Thyroid gland (tissue), 4 donors: ENCODE results near the gene SKP1. TPM values are rescaled to one million over a fixed set of nuclear protein-coding genes. Genes with fewer than 3 reads are reported as not detected.

Experiments used
- DNase-seq, 2 donors: peaks; one replicate each; pipeline ENCODE4 v3.0.0-alpha.2; 2019
- H3K27ac ChIP-seq, 3 donors: fragments of 200-600 bp; sonication (generic); 1 replicate in 2 of 3; 2 replicates in 1 of 3; pipeline ENCODE4 v1.5.1; 2016 to 2019; ENCODE audit warnings: mild to moderate bottlenecking in 1 of 3, moderate library complexity in 1 of 3
- H3K27me3 ChIP-seq: fragments of 200-600 bp; sonication (generic); one replicate; pipeline ENCODE4 v1.5.1; 2019
- H3K36me3 ChIP-seq, 2 donors: fragments of 200-600 bp; sonication (generic); one replicate each; pipeline ENCODE4 v1.5.1; 2016 to 2019
- H3K4me1 ChIP-seq, 2 donors: fragments of 200-600 bp; sonication (generic); one replicate each; pipeline ENCODE4 v1.5.1; 2017 to 2019
- H3K4me3 ChIP-seq, 3 donors: fragments of 200-600 bp; sonication (generic); replicated peaks in 1 of 3; 1 replicate in 2 of 3; 2 replicates in 1 of 3; pipeline ENCODE4 v1.5.1; 2016; ENCODE audit warnings: mild to moderate bottlenecking in 1 of 3
- H3K9me3 ChIP-seq: fragments of 200-600 bp; sonication (generic); one replicate; pipeline ENCODE4 v1.5.1; 2017
- CTCF ChIP-seq, 6 experiments: fragments of 200-600 bp in 3 of 6; fragments of 450-650 bp in 3 of 6; sonication (generic) in 3 of 6; IDR thresholded peaks; one replicate each; pipeline ENCODE4 v1.5.1; 2016 to 2019; ENCODE audit warnings: antibody characterized with exemption in 6 of 6, mild to moderate bottlenecking in 2 of 6, inconsistent platforms in 1 of 6, moderate library complexity in 1 of 6
- POLR2A ChIP-seq, 2 donors: fragments of 450-650 bp; IDR thresholded peaks; one replicate each; pipeline ENCODE4 v1.6.1; 2017; ENCODE audit warnings: antibody characterized with exemption in 2 of 2, mild to moderate bottlenecking in 2 of 2, moderate library complexity in 1 of 2
- WGBS, 2 donors: methylation state at CpG; one replicate each; pipeline ENCODE4 v1.1.5; 2017; 5-methylcytosine and 5-hydroxymethylcytosine counted together
- intact Hi-C: fragments of 100-400 bp; cut with DNase I; formaldehyde crosslinking; loops from one replicate; pipeline ENCODE4 v1.15.1; 2023
- total RNA-seq, 4 donors: library from RNA; depleted of rRNA; stranded (reverse); fragments of >200 nt; gene quantifications; one replicate each; pipeline ENCODE4 v1.2.3, GENCODE V29; 2016

The SKP1 gene
- total RNA-seq, 4 donors from 2014 or later, result 234 to 418 (median 346) TPM

DNA sequence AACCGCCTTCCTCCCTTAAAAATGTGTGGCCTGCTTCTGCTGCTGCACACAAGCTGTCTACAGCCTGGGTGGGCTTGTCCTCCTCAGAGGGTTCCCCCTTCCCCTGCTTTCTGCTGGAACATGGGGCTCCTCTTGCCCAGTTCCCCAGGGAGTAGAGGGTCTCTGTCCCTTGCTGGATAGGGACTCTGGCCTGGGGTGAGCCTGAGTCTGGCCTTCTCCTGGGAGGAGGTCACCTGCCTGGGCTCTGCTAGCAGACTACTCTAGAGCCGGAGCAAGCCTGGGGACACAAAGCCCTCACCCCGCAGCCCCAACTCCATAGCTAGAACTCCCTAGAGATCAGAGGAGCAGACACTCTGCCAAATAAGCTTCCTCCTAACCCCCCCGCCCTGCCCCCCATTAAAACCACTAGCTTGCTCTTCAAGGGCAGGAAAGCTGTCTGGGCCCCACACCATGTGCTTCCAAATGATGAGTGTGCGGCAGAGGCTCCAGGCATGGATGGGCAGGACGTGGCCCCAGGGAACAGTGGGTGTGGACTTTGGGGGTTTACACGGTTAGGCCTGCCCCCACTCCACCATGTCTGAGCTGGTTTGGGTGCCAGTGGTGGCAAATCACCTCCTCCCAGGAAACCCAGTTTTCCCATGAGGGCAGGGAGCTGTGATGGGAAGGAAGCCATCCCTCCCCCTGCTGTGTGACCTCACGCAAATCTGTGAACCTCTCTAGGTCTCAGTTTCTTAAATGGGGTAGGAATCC lies 52.3 kb downstream of the SKP1 start:
- H3K27ac ChIP-seq, result peak overlapping the region in 2 of 3 donors; percentile 54 to 80
- 88 to 93% methylated on average over 7 to 8 of the region's 8 CpGs for WGBS, 2 donors
- H3K27me3 ChIP-seq, result no peaks in the 10 kb centered on the region
- H3K9me3 ChIP-seq, result no peaks in the 10 kb centered on the region
- H3K4me3 ChIP-seq, result no peak overlapping the region
- H3K36me3 ChIP-seq, result no peaks in the 10 kb centered on the region
- intact Hi-C loops, result no loop called here
- DNase-seq, result no peak
- H3K4me1 ChIP-seq, result peaks cover 10 to 25% of the 10 kb centered on the region in 2 donors
- TF ChIP-seq POLR2A (IDR thresholded peaks at IDR 0.05), result no peak
- no peak for TF ChIP-seq CTCF (IDR thresholded peaks at IDR 0.05)

GRCh38 chr5:134123360-134123759 lies 53.4 kb downstream of the SKP1 start:
- Histone ChIP-seq H3K27ac (no peak overlapping the region), H3K4me1 (peaks cover 10 to 26% of the 10 kb centered on the region in 2 donors)

DNA sequence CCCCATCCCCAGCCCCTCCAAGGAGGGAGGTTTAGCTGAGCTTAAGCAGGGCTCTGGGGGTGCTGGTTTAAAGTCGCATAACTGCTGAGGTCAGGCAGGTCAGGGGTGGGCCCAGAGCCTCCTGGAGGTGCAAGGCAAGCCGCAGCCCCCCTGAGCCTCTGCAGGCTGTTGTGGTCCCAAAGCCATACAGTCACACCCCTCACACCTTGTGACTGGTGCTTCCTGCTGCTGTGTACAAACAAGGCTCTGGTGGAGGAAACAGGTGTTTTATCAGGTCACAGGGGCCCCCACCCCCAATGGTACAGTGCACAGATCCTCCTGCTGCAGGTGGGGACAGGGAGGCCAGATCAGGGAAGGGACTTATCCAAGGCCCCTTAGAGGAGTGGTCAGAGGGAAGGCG lies 54.2 kb downstream of the SKP1 start:
- TF ChIP-seq CTCF (IDR thresholded peaks at IDR 0.05) (no peak), POLR2A (IDR thresholded peaks at IDR 0.05) (no peak)
- WGBS, 2 donors, result 85 to 89% methylated on average over 2 to 3 of the region's 3 CpGs
- Histone ChIP-seq H3K9me3 (no peaks in the 10 kb centered on the region), H3K4me3 (no peak overlapping the region), H3K27me3 (no peaks in the 10 kb centered on the region), H3K4me1 (peaks cover 10 to 27% of the 10 kb centered on the region in 2 donors), H3K36me3 (no peaks in the 10 kb centered on the region), H3K27ac (no peak overlapping the region)
- intact Hi-C loops, result no loop called here
- DNase-seq, result peak in 1 of 2 donors; percentile 12

More at GRCh38 chr5:134123360-134123759, 53.4 kb downstream of the SKP1 start:
- Histone ChIP-seq H3K4me3 (no peak overlapping the region), H3K27me3 (no peaks in the 10 kb centered on the region), H3K9me3 (no peaks in the 10 kb centered on the region), H3K36me3 (no peaks in the 10 kb centered on the region)
- DNase-seq, result no peak
- TF ChIP-seq CTCF (IDR thresholded peaks at IDR 0.05) (no peak), POLR2A (IDR thresholded peaks at IDR 0.05) (no peak)
- WGBS, 2 donors, result 95% methylated on average over 6 of the region's 6 CpGs
- intact Hi-C loops, result no loop called here

GRCh38 chr5:134120386-134121138 lies 56.2 kb downstream of the SKP1 start:
- no peaks in the 10 kb centered on the region for H3K36me3 ChIP-seq
- DNase-seq, result no peak
- no peaks in the 10 kb centered on the region for H3K9me3 ChIP-seq
- TF ChIP-seq POLR2A (IDR thresholded peaks at IDR 0.05), result no peak
- no peak for TF ChIP-seq CTCF (IDR thresholded peaks at IDR 0.05)
- H3K4me1 ChIP-seq, result peaks cover 4 to 25% of the 10 kb centered on the region in 2 donors
- intact Hi-C loops, result no loop called here
- no peaks in the 10 kb centered on the region for H3K27me3 ChIP-seq
- no peak overlapping the region for H3K4me3 ChIP-seq
- 92 to 95% methylated on average over 14 to 15 of the region's 17 CpGs for WGBS, 2 donors
- H3K27ac ChIP-seq, result no peak overlapping the region

DNA sequence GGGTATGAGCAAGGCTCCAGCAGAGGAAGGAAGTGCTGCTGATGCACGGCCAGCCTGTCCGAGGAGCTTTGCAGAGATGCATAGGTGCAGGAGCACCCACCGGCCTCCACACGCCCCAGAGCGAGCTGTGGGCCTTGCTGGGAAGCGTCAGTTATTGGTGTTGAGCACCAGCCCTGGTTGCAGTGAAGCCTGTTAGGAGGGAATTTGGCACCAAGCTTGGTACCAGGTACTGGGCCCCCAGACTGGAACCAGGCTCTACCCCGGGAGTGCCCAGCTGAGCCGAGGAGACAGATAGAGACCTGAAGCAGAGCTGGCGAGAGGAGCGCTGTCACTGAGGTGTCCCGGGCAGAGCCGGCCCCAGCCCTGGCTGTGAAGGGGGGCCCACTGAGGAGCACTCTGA lies 57.0 kb downstream of the SKP1 start:
- DNase-seq, result no peak
- H3K9me3 ChIP-seq, result no peaks in the 10 kb centered on the region

More for the DNA sequence above, 57.0 kb downstream of the SKP1 start:
- intact Hi-C loops, result no loop called here
- no peaks in the 10 kb centered on the region for H3K36me3 ChIP-seq
- no peak for TF ChIP-seq POLR2A (IDR thresholded peaks at IDR 0.05)
- no peak overlapping the region for H3K4me3 ChIP-seq
- peaks cover 0 to 18% of the 10 kb centered on the region in 2 donors for H3K4me1 ChIP-seq
- no peaks in the 10 kb centered on the region for H3K27me3 ChIP-seq
- H3K27ac ChIP-seq, result no peak overlapping the region
- 87 to 90% methylated on average over 3 to 11 of the region's 12 CpGs for WGBS, 2 donors
